H54 (cell line): ENCODE measurements around the gene CXCR3.
"Not testable (repeated sequence)": the region's sequence is repeated elsewhere in the genome, so short reads cannot be mapped to it uniquely, and the experiment has no call there.

Experiments
- DNase-seq: peaks from one replicate; pipeline ENCODE4 v3.0.0; 2011; ENCODE audit warnings: low spot score, mixed read lengths; ENCODE audit not compliant: insufficient read length
- FAIRE-seq: peaks from 3 replicates; lab custom pipeline; 2011; peaks lifted over from hg19 to GRCh38; lab: Jason Lieb, UNC
- POLR2A ChIP-seq: IDR thresholded peaks from 2 replicates; pipeline ENCODE4 v1.6.1; 2011; ENCODE audit warnings: low read depth, mild to moderate bottlenecking, low read length

Gene CXCR3

DNA sequence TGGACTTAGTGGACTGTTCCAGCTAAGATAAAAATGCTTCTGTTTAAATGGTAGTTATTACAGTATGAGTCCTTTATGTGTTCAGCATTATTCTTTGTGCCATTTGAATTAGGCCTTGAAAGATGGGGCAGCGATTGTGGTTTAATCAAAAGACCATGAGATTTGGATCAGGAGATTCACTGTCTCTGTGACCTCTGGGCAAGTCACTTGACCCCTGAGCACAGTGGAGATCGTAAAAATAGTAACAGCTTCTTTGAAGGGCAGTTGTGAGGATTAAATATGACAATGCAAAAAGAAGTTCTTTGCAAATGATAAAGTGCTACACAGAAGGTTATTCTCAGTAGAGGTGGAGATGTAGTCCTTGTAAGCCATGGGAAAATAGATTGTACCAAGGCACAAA lies 10.8 kb downstream of the CXCR3 start:
- no peak for DNase-seq
- TF ChIP-seq POLR2A = no peak
- FAIRE-seq = no peak

DNA sequence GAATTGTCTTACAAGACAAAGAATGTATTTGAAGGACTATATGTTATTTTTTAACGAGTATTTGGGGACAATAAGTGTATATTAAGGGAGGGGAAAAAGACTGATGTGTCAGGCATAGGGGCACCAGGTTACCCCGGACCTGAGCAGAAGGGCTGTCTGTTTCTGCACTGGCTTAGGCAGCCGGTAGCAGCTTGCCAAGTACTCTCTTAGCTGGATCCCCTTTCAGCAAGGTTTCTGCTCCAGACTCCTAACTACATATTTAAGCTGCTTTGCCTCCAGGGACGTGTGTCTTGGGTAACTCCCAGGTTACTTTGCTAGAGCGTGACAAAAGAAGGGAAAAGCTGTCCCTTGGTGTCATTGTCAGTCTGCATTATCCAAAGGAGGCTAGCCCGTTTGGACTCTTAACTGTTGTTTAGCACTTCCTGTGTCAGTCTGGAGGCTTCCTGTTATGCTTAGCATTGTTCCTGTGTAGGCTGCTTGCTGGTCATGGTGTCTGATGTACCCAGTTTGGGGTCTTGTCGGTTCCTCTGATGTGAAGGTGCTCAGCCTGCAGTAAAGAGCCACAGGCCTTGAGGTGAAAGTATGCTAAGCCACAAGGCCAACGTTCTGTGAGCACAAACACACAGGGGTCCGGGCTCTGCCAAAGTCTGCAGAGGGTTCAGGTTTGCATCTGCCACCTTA lies 11.6 kb downstream of the CXCR3 start:
- no peak for TF ChIP-seq POLR2A
- FAIRE-seq (no peak), DNase-seq (no peak)

DNA sequence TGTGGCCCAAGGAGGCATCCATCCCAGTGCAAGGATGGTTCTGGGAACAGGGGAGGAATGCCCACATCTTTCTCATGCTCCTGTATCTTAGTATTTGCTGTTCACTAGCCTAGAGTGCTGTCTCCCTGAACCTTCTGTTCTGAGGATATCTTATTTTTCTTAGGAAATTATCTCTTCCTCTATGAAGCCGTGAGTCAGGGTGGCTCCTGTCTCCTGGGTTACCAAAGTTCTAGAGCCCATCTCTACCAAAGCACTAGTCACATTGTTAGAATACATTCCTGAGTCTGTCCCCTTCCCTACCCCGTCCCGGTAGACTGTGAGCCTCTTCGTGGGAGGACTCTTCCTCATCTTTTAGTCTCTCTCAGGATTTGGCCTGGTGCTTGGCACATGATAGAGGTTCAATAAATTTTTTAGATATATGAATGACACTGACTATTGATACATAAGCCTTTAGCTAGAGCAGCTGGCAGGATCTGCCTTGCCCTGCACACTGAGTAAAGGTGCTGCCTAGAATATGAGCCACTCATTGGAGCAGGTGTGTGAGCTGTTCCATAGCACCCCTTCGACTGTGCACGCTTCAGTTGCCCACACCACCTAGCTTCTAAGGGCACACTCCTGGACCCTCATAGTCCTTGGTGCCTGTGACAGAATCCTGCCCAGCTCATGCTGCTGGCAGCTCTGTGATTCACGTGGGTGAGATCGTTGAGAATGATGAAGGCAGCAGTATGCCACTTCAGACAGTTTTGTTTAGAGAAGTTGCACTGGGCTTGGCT lies 13.3 kb downstream of the CXCR3 start:
- TF ChIP-seq POLR2A = no peak
- no peak for FAIRE-seq
- no peak for DNase-seq

DNA sequence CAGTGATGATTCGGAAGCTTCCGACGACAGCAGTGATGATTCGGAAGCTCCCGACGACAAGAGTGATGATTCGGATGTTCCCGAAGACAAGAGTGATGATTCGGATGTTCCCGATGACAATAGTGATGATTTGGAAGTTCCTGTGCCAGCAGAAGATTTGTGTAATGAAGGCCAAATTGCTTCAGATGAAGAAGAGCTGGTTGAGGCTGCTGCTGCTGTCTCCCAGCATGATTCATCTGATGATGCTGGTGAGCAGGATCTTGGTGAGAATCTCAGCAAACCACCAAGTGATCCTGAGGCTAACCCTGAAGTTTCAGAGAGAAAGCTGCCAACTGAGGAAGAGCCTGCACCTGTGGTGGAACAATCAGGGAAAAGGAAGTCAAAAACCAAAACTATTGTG lies 14.2 kb downstream of the CXCR3 start:
- TF ChIP-seq POLR2A = no peak
- FAIRE-seq = no peak
- DNase-seq = no peak

DNA sequence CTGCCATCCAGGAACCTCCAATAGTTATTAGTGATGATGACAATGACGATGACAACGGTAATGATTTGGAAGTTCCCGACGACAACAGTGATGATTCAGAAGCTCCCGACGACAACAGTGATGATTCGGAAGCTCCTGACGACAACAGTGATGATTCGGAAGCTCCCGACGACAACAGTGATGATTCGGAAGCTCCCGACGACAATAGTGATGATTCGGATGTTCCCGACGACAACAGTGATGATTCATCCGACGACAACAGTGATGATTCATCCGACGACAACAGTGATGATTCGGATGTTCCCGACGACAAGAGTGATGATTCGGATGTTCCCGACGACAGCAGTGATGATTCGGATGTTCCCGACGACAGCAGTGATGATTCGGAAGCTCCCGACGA lies 14.7 kb downstream of the CXCR3 start:
- no peak for TF ChIP-seq POLR2A
- no peak for FAIRE-seq
- DNase-seq = no peak

- no peak for TF ChIP-seq POLR2A
- FAIRE-seq = no peak
- no peak for DNase-seq
Measured at GRCh38 chrX:71599965-71600364, 18.3 kb downstream of the CXCR3 start.

GRCh38 chrX:71593210-71593609 lies 25.1 kb downstream of the CXCR3 start:
- not testable (repeated sequence) for DNase-seq, FAIRE-seq

- no peak for DNase-seq
- FAIRE-seq = no peak
- TF ChIP-seq POLR2A = no peak
Measured at GRCh38 chrX:71586929-71587328, 31.4 kb downstream of the CXCR3 start.

DNA sequence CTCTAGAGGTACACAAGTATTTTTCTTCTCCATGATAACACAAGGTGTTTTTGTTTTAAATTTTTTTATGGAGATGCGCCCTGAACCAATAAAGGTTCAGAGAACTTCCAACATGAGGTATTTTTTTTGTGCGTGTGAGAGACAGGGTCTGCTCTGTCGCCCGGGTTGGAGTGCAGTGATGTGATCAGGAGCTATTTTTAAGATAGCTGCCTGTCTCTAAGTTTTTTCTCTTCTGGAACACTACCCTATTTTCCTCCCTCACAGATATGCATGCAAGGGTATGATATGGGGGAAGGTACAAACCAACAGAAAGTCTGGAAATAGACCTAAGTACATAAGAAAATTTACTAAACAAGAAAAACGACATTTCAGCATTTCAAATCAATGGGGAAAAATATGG lies 37.1 kb downstream of the CXCR3 start:
- FAIRE-seq (no peak), DNase-seq (no peak)
- no peak for TF ChIP-seq POLR2A

DNA sequence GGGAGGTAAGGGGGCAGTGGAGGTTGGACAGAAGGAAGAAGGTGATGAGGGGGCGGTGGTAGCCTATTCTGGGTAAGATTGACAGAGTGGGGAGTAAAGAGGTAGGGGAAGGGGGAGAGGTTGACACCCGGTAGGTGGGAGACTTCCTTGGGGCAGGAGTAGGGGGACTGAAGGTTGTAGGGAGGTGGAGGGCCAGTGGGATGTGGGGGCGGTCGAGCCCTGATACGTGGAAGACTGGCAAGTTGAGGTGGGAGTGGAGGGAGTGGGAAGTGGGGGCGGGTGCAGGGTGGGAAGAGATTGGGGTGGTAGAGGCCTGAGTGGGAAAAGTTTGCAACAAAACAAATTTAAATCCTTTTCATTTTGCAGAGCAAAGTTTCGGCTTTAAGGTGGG lies 38.3 kb downstream of the CXCR3 start:
- DNase-seq = no peak
- TF ChIP-seq POLR2A = no peak
- no peak for FAIRE-seq

DNA sequence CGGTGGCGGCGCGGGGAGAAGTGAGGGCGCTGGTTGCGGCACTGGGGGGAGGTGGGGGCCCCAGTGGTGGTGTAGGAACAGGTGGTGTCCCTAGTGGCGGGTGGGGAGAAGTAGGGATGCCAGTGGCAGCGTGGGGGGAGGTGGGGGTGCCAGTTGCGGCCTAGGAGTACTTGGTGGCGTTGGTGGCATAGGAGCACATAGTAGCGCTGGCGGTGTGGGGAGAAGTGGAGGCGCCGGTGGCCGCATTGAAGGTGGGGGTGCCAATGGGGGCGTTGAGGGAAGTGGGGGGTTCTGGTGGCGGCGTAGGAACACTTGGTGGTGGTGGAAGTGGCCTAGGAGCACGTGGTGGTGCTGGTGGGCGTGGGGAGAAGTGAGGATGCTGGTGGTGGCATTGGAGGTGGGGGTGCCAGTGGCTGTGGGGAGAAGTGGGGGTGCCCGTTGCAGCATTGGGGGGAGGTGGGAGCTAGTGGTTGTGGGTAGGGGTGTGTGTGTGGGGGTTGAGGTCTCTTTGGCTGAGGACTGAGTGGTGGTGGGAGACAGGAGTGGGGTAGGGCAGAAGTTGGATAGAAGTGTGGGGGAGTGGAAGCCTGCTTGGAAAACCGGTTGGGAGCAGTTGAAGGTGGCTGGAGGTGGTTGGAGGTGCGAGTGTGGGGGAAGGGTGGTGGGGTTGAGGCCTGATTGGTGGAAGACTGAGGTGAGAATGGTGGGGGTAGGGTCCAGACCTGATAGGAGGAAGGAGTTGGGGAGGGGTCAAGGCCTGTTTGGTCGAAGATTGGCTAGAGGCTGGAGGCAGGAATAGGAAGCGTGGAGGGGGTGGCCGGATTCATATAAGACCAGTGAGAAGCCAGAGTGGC lies 38.9 kb downstream of the CXCR3 start:
- FAIRE-seq (no peak), DNase-seq (no peak)
- no peak for TF ChIP-seq POLR2A

DNA sequence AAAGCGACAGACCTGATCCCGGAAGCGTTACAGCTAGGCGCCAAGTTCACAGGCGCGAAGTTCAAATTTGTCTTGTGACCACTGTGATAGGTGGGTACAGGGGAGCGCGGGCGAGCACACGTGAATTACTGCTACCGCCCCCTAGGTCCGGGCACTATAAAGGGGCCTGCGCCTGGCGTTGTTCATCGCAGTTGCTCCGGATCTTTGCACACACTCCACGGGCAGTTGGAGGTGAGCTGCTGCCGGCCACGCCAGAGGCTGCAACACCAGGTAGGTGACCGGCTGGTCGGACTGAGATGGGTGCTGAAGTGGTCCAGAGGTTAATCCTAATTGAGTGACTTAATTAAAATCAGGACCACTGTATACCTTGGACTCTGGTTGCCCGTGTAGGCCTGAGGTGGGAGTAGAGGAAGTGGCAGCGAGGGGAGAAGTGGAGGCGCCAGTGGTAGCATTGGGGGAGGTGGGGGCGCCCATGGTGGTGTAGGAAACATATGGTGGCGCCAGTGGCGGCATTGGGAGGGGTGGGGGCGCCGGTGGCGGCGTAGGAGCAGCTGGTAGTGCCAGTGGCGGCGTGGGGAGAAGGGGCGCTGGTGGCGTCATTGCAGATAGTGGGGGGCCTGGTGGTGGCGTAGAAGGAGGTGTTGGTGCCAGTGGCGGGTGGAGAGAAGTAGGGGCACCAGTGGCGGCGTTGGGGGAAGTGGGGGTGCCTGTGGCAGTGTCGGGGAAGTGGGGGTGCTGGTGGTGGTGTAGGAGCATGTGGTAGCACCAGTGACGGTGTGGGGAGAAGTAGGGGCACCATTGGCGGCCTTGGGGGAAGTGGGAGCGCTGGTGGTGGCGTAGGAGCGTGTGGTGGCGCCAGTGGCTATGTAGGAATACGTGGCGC lies 39.8 kb downstream of the CXCR3 start, which contains the start of gene GCNA:
TSS of gene GCNA (plus strand) at position 185 of the 883 bp plus-strand sequence. CDS start 2,385 bp downstream, outside the sequence.
- no peak for TF ChIP-seq POLR2A
- FAIRE-seq = no peak
- no peak for DNase-seq

DNA sequence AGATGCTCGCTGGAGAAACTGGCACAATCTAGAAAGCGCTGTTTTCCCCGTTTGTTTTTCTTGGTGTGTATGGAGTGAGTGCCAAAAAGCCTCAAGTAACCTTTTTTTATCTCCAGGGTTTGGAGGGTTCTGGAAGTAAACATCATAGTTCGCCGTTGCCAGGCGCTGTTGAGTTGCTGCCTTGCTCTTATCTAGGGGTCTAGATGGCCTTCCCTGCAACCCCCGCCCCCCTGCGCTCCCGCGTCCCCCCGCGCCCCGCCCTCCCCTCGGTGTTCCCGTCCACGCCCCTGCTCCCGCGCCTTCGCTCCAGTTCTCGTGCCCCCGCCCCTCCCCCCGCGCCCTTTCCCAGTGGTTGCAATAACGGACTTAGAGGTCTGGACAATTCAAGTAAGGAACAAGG lies 40.6 kb downstream of the CXCR3 start:
- FAIRE-seq = no peak
- no peak for TF ChIP-seq POLR2A

More for the DNA sequence above, 40.6 kb downstream of the CXCR3 start:
- no peak for DNase-seq
